Activated CD4-positive, alpha-beta T cell treated with anti-CD3 and anti-CD28 coated beads, Interleukin-2, amount 50 U/mL, for 1 hour (primary cell): ENCODE measurements around the gene TMIGD1.

ENCODE experiments used
- DNase-seq: peaks from one replicate; pipeline ENCODE4 v3.0.0-alpha.2; 2020

The TMIGD1 gene

DNA sequence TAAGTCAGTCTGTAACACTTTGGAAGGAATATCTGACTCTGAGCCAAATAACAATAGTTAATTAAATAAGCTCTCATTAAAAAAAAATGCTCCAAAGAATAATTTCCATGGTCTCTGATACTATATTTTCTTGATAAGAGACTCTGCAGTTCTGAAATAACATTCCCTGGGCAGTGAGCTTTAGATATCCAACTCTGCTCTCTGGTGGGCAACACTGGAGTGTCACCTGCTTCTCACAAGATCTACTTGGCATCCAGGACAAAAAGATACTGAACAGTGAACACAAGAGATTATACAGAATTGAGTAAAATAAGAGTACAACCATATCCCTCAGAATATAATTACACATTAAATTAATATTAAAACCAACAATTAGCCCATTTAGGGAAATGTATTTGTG, 55.8 kb downstream of the TMIGD1 start:
- no peak for DNase-seq

- DNase-seq, result no peak
Measured at GRCh38 chr17:30275911-30276310, 57.9 kb downstream of the TMIGD1 start.

- DNase-seq, result no peak
Measured at GRCh38 chr17:30274887-30275286, 59.0 kb downstream of the TMIGD1 start.

DNA sequence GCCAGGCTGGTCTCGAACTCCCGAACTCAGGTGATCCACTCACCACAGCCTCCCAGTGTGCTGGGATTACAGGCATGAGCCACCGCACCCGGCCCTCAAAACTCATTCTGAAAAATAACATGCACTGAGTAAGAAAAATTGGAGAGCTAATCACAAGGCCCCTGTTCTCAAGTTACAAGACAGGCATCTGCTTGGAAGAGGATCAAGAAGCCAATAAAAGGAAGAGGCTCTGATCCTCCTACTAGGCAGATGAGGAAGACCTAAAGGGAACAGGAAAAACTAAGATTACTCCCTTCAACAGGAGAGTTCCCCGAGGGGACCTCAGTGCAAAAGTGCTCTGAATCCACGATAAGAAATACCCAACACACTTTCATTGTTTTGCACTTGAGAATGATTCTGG, 60.5 kb downstream of the TMIGD1 start:
- DNase-seq, result no peak

DNA sequence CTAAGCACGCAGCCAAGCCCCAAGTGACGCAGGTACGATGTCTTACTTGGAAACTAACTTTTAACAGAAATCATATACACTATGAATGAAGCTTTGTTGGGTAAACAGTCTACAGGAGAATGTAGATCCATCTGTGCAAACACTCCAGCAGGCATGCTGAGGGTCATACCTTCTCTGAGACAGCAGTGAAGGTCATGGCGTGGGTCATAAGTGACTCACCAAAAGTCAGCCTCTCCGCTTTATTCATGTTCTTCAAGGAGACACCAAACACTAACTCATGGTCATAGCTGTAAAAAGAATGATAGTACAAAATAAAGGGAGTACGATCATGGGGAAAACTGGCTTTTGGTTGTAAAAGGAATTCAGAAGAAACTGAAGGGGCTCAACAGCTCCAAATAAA, 62.8 kb downstream of the TMIGD1 start:
- DNase-seq, result no peak

- no peak for DNase-seq
Measured at GRCh38 chr17:30267625-30268024, 66.2 kb downstream of the TMIGD1 start.
